Heart left ventricle (tissue), 16 donors: ENCODE data around the gene OR6C65. TPM values are rescaled to one million over a fixed set of nuclear protein-coding genes. Genes with fewer than 3 reads are reported as not detected.
"Not testable (repeated sequence)": the region's sequence is repeated elsewhere in the genome, so short reads cannot be mapped to it uniquely, and the experiment has no call there.

ENCODE experiments used
- ATAC-seq, 4 donors: fragments of 200-7000 bp; cut with Tn5 transposase; one replicate each; pipeline ENCODE4 v1.9.1; 2020 to 2022; ENCODE audit warnings: moderate library complexity in 4 of 4, mild to moderate bottlenecking in 3 of 4, moderate number of reproducible peaks in 1 of 4
- DNase-seq, 5 donors: peaks; one replicate each; pipeline ENCODE4 v3.0.0-alpha.2; 2020
- H3K27ac ChIP-seq, 12 donors: fragments of 200-600 bp; sonication (generic) in 4 of 12; one replicate each; pipeline versions ENCODE4 v1.5.0 to v1.8.0; 2016 to 2022; ENCODE audit warnings: mild to moderate bottlenecking in 2 of 12
- H3K27me3 ChIP-seq, 9 donors: fragments of 200-600 bp; sonication (generic) in 2 of 9; one replicate each; pipeline versions ENCODE4 v1.5.1 to v1.8.0; 2016 to 2022; ENCODE audit warnings: mild to moderate bottlenecking in 3 of 9
- H3K36me3 ChIP-seq, 9 donors: fragments of 200-600 bp; sonication (generic) in 2 of 9; one replicate each; pipeline versions ENCODE4 v1.5.0 to v1.8.0; 2018 to 2022; ENCODE audit warnings: mild to moderate bottlenecking in 2 of 9
- H3K4me1 ChIP-seq, 12 donors: fragments of 200-600 bp; sonication (generic) in 4 of 12; one replicate each; pipeline versions ENCODE4 v1.5.0 to v1.8.0; 2016 to 2022; ENCODE audit warnings: mild to moderate bottlenecking in 3 of 12
- H3K4me3 ChIP-seq, 12 donors: fragments of 200-600 bp; sonication (generic) in 4 of 12; one replicate each; pipeline versions ENCODE4 v1.5.0 to v1.8.0; 2017 to 2022; ENCODE audit warnings: mild to moderate bottlenecking in 9 of 12, moderate library complexity in 4 of 12
- H3K9me3 ChIP-seq, 12 donors: fragments of 200-600 bp; sonication (generic) in 4 of 12; one replicate each; pipeline versions ENCODE4 v1.5.0 to v1.8.0; 2016 to 2022; ENCODE audit warnings: mild to moderate bottlenecking in 1 of 12
- CTCF ChIP-seq, 12 donors: fragments of 200-600 bp; sonication (generic) in 4 of 12; IDR thresholded peaks; one replicate each; pipeline versions ENCODE4 v1.5.0 to v1.8.0; 2018 to 2022; ENCODE audit warnings: antibody characterized with exemption in 12 of 12, mild to moderate bottlenecking in 5 of 12
- POLR2A ChIP-seq, 2 donors: fragments of 450-650 bp; IDR thresholded peaks; one replicate each; pipeline ENCODE4 v1.6.1; 2017; ENCODE audit warnings: antibody characterized with exemption in 2 of 2, mild to moderate bottlenecking in 2 of 2, moderate library complexity in 2 of 2
- WGBS, 4 donors: extraction: QIAGEN DNeasy Blood & Tissue Kit in 2 of 4; methylation state at CpG; one replicate each; pipeline versions ENCODE4 v1.1.5 to v1.1.7; 2013 to 2018; 5-methylcytosine and 5-hydroxymethylcytosine counted together
- intact Hi-C, 10 donors: fragments of 100-400 bp; cut with DNase I; formaldehyde crosslinking; loops; one replicate each; pipeline versions ENCODE4 v1.11.1 to v1.14.2; 2022
- polyA plus RNA-seq, 2 donors: library from polyadenylated mRNA; stranded (reverse); fragments of 200-250 nt; gene quantifications; one replicate each; pipeline ENCODE4 v1.2.3, GENCODE V29; 2013
- total RNA-seq, 9 donors: library from RNA; depleted of rRNA in 2 of 9; stranded (reverse); fragments of >200 nt in 2 of 9; fragmentation: NEBNext Ultra II Directional in 3 of 9; extraction: Animal tissue kit (Norgen Biotek cat#: 25700) in 3 of 9; gene quantifications; one replicate each; pipeline versions ENCODE4 v1.1.0 to v1.2.4, GENCODE V29; 2016 to 2023
- donor health status: ischemic (EF 13 %, LVEDD 7.1; RV severe dilation, severe dysfunction).
- donor health status: healthy with polysubstance abuse.
- donor health status: DM: no; HTN: yes; CAD: no.
- donor health status: DM: no; HTN: no; CAD: no.
- donor health status: ischemic (EF 25% LVEDD 6.9; RV normal size, moderate dysfunction).
- donor health status: ischemic (EF 25% LVEDD 5.7; RV mildly dilated, moderate dysfunction).
- donor health status: healthy.
- donor health status: DM: yes; HTN: yes; CAD: no.
- donor health status: ischemic (EF 35%, LVEDD 5.7; RV mildly dilated, moderate dysfunction).
- donor health status: nonischemic (EF 11% LVEDD 7.7; RV severe dilation, severe dysfunction).
- donor health status: DM: yes; HTN: yes; CAD: no.
- donor health status: PGD.
- donor health status: ischemic (EF 29% LVEDD 5.4; RV normal size, mild dysfunction).
- donor health status: nonischemic (EF 23%, LVEDD 6.1; RV moderate dilation, normal function).

Gene OR6C65
- total and polyA plus RNA-seq, 11 donors = not detected

- no peak overlapping the region for H3K4me3 ChIP-seq
- H3K9me3 ChIP-seq = no peaks in the 10 kb centered on the region
- H3K36me3 ChIP-seq = no peaks in the 10 kb centered on the region
- DNase-seq (no peak), ATAC-seq (no peak)
- H3K27me3 ChIP-seq = peaks cover 0 to 15% (median 0%) of the 10 kb centered on the region in 9 donors
- no peak overlapping the region for H3K27ac ChIP-seq
- H3K4me1 ChIP-seq = peaks cover 0 to 2% (median 0%) of the 10 kb centered on the region in 12 donors
- intact Hi-C loops = no loop called here
- no peak for TF ChIP-seq CTCF (IDR thresholded peaks at IDR 0.05)
- TF ChIP-seq POLR2A (IDR thresholded peaks at IDR 0.05) = no peak
- 44 to 98% (median 92%) methylated on average over 1 of the region's 1 CpG for WGBS, 4 donors
These were observed 16.6 kb downstream of the OR6C65 start for GRCh38 chr12:55416961-55417360.

GRCh38 chr12:55420307-55420962, 20.1 kb downstream of the OR6C65 start:
- Histone ChIP-seq H3K9me3 (no peaks in the 10 kb centered on the region), H3K4me1 (no peaks in the 10 kb centered on the region), H3K4me3 (no peak overlapping the region), H3K36me3 (no peaks in the 10 kb centered on the region), H3K27me3 (peaks cover 0 to 14% (median 0%) of the 10 kb centered on the region in 9 donors), H3K27ac (no peak overlapping the region)
- TF ChIP-seq POLR2A (IDR thresholded peaks at IDR 0.05) = no peak
- TF ChIP-seq CTCF (IDR thresholded peaks at IDR 0.05) = no peak
- no peak for ATAC-seq
- intact Hi-C loops = no loop called here
- WGBS, 4 donors = 67 to 80% (median 79%) methylated on average over 2 of the region's 2 CpGs
- DNase-seq = peak in 1 of 5 donors; percentile 23

GRCh38 chr12:55425954-55426353, 25.6 kb downstream of the OR6C65 start, which contains the start of gene OR6C76:
OR6C76 (plus strand) TSS chr12:55426254; CDS start chr12:55426254, 0 bp downstream.
- Histone ChIP-seq H3K27ac (no peak within 1 kb of the TSS), H3K4me3 (no peak within 1 kb of the TSS), H3K9me3 (no peaks in the 10 kb centered on the region), H3K36me3 (no peaks in the 10 kb centered on the region), H3K27me3 (no peaks in the 10 kb centered on the region), H3K4me1 (no peaks in the 10 kb centered on the region)
- 80 to 91% (median 87%) methylated on average over 4 of the region's 4 CpGs for WGBS, 4 donors
- TF ChIP-seq CTCF (IDR thresholded peaks at IDR 0.05) = no peak
- TF ChIP-seq POLR2A (IDR thresholded peaks at IDR 0.05) = no peak
- DNase-seq = no peak
- ATAC-seq = no peak
- intact Hi-C loops = no loop called here

GRCh38 chr12:55428331-55429243, 28.3 kb downstream of the OR6C65 start:
- H3K9me3 ChIP-seq = no peaks in the 10 kb centered on the region
- ATAC-seq (no peak), DNase-seq (no peak)
- H3K27me3 ChIP-seq = no peaks in the 10 kb centered on the region
- WGBS, 4 donors = 22 to 32% (median 29%) methylated on average over 1 of the region's 1 CpG
- no peak for TF ChIP-seq POLR2A (IDR thresholded peaks at IDR 0.05)
- TF ChIP-seq CTCF (IDR thresholded peaks at IDR 0.05) = no peak
- H3K36me3 ChIP-seq = no peaks in the 10 kb centered on the region
- intact Hi-C loops = no loop called here
- H3K4me3 ChIP-seq = no peak overlapping the region
- no peak overlapping the region for H3K27ac ChIP-seq
- no peaks in the 10 kb centered on the region for H3K4me1 ChIP-seq

- 68 to 87% (median 71%) methylated on average over 5 of the region's 5 CpGs for WGBS, 4 donors
- not testable (repeated sequence) for H3K27me3 ChIP-seq, DNase-seq
These were observed 40.9 kb downstream of the OR6C65 start for GRCh38 chr12:55441233-55441632.

More at GRCh38 chr12:55441233-55441632, 40.9 kb downstream of the OR6C65 start:
- H3K27ac ChIP-seq, H3K4me1 ChIP-seq, H3K4me3 ChIP-seq, H3K36me3 ChIP-seq, ATAC-seq: not testable (repeated sequence)
- intact Hi-C loops = loop anchor here in 1 of 10 donors (10.0 kb wide), 1 partner anchor 174 kb away; no protein-coding TSS in a partner anchor
- H3K9me3 ChIP-seq = peaks cover 0 to 23% (median 10%) of the 10 kb centered on the region in 12 donors
